Activated naive CD4-positive, alpha-beta T cell treated with anti-CD3 and anti-CD28 coated beads, Interleukin-2, amount 50 U/mL, for 24 hours (primary cell): ENCODE results near the gene RAB11FIP3.

ENCODE experiments used
- H3K27ac Mint-ChIP-seq: one replicate; pipeline ENCODE4 v1.8.0; 2021; ENCODE audit warnings: mild to moderate bottlenecking, mixed read lengths
- H3K27me3 Mint-ChIP-seq: one replicate; pipeline ENCODE4 v1.8.0; 2021; ENCODE audit warnings: mixed read lengths
- H3K36me3 Mint-ChIP-seq: one replicate; pipeline ENCODE4 v1.8.0; 2021; ENCODE audit warnings: mixed read lengths
- H3K4me1 Mint-ChIP-seq: one replicate; pipeline ENCODE4 v1.8.0; 2021; ENCODE audit warnings: mixed read lengths
- H3K4me3 Mint-ChIP-seq: one replicate; pipeline ENCODE4 v1.8.0; 2021; ENCODE audit warnings: mild to moderate bottlenecking, mixed read lengths
- H3K9me3 Mint-ChIP-seq: one replicate; pipeline ENCODE4 v1.8.0; 2021; ENCODE audit warnings: mixed read lengths

Gene RAB11FIP3

DNA sequence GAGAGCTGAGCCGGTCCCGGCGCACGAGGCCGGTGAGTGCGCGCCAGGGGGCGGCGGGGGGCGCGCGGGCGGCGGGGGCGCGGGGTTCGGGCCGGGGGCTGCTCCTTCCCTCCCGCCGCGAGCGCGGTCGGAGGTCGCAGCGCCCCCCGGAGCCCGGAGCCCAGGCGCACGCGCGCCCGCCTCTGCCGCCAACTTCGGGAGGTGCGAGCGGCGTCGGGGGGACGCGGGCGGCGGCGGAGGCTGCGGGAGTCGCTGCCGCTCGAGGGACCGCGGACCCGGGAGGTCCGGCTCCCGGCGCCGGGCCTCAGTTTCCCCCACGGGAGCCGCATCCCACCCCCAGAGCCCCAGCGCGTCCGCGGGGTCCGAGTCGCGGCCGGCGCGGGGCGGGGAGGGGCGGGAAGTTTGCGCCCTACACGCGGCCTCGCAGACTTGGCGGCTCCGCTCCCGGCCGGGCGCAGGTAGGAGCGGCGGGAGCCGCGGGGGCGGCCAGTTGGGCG lies 134.8 kb downstream of the RAB11FIP3 start, which contains the start of gene PRR35:
Gene PRR35 (plus strand): TSS at position 191 of the 497 bp plus-strand sequence. CDS start 2,901 bp downstream, outside the sequence.
- Mint-ChIP-seq H3K27me3 (peaks cover 4% of the 10 kb centered on the region), H3K36me3 (no peaks in the 10 kb centered on the region), H3K4me1 (no peaks in the 10 kb centered on the region), H3K9me3 (no peaks in the 10 kb centered on the region), H3K4me3 (peak within 1 kb of the TSS; percentile 19), H3K27ac (no peak within 1 kb of the TSS)

DNA sequence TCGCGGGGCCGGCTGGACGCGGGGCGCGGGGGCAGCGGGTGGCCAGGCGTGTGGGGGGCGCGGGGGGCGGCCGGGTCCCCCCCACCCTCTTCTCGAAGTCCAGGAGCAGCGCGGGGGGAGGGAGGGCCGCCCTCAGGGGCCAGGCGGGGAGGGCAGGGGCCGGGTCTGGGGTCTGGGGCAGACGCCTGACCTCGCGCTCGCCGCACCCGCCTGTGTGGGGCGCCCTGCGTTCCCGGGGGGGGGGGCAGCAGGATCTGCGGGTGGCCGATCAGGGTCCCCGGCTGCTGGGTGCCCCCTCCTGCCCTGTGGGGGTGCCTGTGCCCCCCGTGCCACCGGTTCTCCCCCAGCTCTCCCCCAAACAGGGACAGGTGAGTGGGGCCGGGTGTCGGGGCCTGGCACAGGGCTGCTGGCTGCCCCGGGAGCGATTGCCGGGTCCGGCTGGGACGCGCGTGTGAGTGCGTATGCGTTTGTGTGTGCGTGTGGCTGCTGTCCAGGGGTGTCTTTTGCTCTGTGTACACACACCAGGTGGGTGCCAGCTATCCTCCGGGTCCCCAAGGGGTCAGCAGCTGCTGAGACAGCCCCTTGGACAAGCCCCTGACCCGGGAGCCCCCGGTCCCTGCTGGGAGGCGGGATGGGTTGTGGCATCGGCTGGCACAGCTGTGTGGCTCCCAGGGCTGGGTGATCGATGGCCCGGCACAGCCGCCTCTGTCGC lies 135.4 kb downstream of the RAB11FIP3 start:
- H3K27ac Mint-ChIP-seq = no peak overlapping the region
- peaks cover 4% of the 10 kb centered on the region for H3K27me3 Mint-ChIP-seq
- H3K36me3 Mint-ChIP-seq = no peaks in the 10 kb centered on the region
- no peaks in the 10 kb centered on the region for H3K9me3 Mint-ChIP-seq
- H3K4me1 Mint-ChIP-seq = no peaks in the 10 kb centered on the region
- no peak overlapping the region for H3K4me3 Mint-ChIP-seq

DNA sequence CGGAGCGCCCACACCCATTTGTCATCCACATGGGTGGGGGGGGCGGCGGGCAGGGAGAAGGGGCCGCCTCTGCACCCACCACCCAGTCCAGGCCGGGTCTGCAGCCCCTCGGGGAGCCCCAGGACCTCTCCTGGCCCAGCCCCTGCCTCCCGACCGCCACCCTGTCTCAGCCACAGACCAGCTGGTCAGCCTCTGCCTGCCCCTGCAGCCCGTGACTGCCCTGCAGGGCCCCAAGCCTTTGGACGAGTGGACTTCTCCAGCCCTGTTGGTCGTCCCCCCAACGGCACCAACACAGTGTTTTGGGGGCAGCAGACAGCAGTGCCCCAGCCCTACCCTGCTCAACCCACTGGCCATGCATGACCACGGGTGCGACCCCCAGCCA lies 136.0 kb downstream of the RAB11FIP3 start:
- H3K9me3 Mint-ChIP-seq = no peaks in the 10 kb centered on the region

DNA sequence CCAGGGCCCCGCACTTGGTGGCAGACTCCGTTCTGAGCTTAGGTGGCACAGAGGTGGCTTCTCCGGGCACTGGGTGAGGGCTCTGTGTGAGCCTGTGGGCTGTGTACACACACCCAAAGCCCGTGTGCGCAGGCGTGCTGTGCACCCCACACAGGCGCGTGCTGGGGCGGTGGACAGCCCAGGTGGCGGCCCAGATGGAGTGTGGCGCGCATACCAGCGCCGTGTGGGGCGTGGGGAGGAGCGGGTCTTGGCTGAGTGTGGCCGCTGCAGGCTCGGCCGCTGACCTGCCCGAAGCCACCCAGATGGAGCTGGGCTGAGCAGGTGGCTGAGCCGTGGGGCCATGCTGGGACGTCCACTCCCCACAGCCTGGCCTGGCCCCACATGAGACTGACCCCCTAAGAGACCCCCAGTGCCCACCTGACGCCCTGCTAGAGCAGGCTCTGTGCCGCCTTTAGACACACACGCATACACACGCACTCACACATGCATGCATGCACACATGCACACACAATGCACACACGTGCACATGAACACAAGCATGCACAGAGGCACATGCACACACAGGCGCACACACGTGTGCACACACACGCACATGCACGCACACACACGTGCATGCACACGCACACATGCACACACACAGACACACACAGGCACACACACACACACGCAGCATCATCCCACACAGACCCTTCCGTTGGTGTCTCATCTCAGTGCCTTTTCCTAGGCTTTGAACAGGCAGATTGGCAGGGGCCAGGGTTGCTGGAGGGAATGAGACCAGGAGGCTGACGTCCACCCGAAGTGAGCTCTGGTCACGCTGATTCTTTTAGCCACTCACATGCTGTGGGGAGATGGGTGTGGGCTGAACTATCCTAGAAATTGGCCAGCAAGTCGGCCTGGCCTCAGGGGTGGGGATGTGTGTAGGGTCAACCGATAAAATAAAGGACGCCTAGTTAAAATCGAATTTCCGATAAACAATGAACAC lies 136.8 kb downstream of the RAB11FIP3 start:
- Mint-ChIP-seq H3K27me3 (peaks cover 4% of the 10 kb centered on the region), H3K9me3 (no peaks in the 10 kb centered on the region), H3K36me3 (no peaks in the 10 kb centered on the region), H3K4me3 (peak overlapping the region; percentile 37), H3K27ac (no peak overlapping the region), H3K4me1 (peaks cover 8% of the 10 kb centered on the region)

More for the DNA sequence above, 136.0 kb downstream of the RAB11FIP3 start:
- Mint-ChIP-seq H3K36me3 (no peaks in the 10 kb centered on the region), H3K27ac (no peak overlapping the region), H3K27me3 (peaks cover 4% of the 10 kb centered on the region), H3K4me3 (no peak overlapping the region), H3K4me1 (peaks cover under 1% of the 10 kb centered on the region)

DNA sequence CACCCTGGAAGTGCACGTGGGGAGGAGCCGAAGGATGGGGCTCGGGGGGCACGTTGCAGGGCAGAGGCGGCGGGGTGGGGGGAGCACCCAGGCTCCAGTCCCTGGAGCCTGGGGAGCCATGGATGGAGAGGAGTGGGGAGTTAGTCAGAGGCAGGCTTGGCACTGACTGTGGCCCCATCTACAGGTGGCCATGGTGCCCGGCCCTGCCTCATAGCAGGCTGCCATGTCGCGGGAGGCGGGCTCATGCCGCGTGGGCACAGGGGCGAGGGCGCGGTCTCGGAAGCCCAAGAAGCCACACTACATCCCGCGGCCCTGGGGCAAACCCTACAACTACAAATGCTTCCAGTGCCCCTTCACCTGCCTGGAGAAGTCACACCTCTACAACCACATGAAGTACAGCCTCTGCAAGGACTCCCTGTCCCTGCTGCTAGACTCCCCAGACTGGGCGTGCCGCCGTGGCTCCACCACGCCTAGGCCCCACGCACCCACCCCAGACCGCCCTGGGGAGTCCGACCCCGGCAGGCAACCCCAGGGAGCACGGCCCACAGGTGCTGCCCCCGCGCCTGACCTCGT lies 137.7 kb downstream of the RAB11FIP3 start:
- peaks cover 4% of the 10 kb centered on the region for H3K27me3 Mint-ChIP-seq
- peaks cover 9% of the 10 kb centered on the region for H3K4me1 Mint-ChIP-seq
- H3K27ac Mint-ChIP-seq = no peak overlapping the region
- no peaks in the 10 kb centered on the region for H3K9me3 Mint-ChIP-seq
- no peaks in the 10 kb centered on the region for H3K36me3 Mint-ChIP-seq
- H3K4me3 Mint-ChIP-seq = no peak overlapping the region

DNA sequence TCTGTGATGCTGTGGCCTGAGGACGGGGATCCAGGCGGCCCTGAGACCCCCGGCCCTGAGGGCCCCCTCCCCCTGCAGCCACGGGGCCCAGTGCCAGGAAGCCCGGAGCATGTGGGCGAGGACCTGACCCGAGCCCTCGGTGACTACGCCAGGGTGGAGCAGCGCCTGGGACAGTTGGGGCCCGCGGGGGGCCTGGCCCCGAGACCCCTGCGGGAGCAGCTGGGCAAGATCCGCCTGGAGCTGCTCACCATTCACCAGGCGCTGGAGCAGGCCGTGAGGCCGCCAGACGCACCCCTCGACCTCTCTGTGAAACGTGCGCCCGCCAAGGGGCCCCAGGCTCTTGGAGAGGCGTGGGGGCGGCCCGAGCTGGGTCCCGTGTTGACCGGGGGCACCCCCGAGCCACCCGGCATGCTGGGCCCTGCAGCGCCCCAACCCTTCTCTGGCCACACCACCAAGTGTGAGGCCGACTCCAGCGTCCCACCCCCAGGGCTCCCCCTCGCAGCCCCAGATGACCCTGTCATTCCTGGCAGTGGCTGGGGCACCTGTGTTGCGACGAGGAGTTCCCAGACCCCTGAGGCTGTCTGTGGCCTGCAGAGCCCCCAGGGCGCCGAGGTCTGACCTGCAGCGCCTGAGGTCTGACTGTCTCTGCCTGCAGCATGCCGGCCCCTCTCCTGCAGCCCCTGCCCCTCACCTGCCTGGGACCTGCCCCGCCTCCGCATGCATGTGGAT lies 139.4 kb downstream of the RAB11FIP3 start:
- H3K4me3 Mint-ChIP-seq = no peak overlapping the region
- no peaks in the 10 kb centered on the region for H3K27me3 Mint-ChIP-seq
- no peaks in the 10 kb centered on the region for H3K36me3 Mint-ChIP-seq
- no peak overlapping the region for H3K27ac Mint-ChIP-seq
- peaks cover 16% of the 10 kb centered on the region for H3K4me1 Mint-ChIP-seq
- no peaks in the 10 kb centered on the region for H3K9me3 Mint-ChIP-seq

DNA sequence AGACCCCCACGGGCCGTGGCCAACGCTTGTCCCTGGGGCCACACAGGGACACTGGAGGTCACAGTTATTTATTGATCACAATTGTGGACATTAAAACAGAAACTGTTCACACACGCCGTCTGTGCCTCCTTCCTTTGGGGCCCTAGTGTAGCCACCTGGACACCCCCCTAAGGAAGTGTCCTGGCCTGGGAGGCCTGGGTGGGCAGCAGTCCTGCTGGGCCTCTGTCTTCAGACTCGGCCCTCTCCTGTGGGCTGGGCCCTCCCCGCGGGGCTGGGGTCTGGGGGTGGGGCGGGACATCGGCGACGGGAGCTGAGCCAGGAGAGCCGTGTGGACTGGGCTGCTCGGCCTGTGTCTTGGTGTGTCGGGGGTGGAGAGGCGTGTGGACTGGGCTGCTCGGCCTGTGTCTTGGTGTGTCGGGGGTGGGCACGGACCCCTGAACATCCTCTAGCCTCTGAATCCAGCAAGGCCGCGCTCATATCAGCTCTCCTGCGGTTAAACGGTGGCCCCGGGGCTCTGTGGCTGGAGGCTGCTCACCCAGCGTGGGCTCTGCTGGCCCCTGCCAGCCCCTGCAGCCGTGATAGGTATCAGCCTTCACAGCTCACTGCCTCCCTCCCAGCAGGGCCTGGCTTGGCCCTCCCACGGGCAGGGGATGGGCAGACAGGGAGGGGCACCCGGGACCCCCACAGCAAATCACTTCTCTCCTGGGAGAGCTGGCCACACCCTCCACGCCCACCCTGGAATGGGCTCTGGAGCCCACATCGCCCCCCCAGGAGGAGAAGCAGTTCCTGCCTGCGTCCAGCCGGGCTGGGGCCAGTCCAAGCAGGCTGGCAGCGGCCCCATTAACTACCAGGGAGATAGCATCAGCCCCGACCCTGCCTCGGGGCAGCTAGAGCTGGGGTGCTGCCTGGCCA lies 140.2 kb downstream of the RAB11FIP3 start:
- H3K36me3 Mint-ChIP-seq = no peaks in the 10 kb centered on the region
- H3K27me3 Mint-ChIP-seq = no peaks in the 10 kb centered on the region
- peaks cover 17% of the 10 kb centered on the region for H3K4me1 Mint-ChIP-seq
- no peaks in the 10 kb centered on the region for H3K9me3 Mint-ChIP-seq
- no peak overlapping the region for H3K27ac Mint-ChIP-seq
- H3K4me3 Mint-ChIP-seq = no peak overlapping the region

DNA sequence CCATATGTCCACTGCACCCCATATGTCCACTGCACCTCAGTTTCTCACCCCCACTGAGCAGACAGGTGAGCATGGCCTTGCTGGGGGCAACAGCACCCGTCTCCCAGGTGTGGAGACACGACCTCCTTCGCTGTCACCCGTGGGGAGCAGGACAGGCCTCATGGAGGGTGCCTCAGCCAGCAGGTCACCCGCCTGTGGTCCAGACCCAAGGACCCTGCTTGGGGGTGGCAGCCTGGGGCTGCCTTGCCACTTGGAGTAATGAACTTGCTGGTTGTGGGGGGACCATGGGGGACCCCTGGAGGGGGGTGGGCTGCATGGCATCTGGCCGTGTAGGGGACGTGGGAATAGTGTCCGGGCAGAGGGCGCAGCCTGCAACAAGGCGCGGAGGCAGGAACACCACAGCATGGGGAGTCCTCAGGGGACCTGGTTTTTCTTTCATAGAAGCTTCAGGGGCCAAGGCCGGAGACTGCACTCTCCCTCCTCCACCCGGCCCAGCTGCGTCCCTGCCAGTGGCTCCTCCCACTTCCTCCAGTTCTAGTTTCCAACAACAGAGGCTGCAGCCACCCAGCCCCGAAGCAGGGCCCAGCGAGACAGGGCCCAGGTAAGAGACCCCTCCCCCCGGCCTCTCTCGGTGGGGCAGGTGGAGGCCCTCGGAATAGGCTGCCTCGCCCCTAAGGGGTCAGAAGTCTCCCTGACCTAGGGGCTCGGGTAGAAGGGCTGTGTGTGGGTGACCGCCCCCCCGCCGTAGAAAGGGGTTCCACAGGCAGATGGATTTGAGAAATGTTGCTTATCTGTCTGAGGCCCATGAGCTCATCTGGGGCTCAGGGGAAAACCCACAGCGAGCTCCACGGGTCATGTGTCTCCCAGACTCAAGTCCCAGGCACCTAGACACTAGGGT lies 141.3 kb downstream of the RAB11FIP3 start, which contains the start of gene NHLRC4:
Gene NHLRC4 (plus strand): TSS at position 531 of the 898 bp plus-strand sequence. CDS start 1,043 bp downstream, outside the sequence.
- H3K27ac Mint-ChIP-seq = peak within 1 kb of the TSS; percentile 82

DNA sequence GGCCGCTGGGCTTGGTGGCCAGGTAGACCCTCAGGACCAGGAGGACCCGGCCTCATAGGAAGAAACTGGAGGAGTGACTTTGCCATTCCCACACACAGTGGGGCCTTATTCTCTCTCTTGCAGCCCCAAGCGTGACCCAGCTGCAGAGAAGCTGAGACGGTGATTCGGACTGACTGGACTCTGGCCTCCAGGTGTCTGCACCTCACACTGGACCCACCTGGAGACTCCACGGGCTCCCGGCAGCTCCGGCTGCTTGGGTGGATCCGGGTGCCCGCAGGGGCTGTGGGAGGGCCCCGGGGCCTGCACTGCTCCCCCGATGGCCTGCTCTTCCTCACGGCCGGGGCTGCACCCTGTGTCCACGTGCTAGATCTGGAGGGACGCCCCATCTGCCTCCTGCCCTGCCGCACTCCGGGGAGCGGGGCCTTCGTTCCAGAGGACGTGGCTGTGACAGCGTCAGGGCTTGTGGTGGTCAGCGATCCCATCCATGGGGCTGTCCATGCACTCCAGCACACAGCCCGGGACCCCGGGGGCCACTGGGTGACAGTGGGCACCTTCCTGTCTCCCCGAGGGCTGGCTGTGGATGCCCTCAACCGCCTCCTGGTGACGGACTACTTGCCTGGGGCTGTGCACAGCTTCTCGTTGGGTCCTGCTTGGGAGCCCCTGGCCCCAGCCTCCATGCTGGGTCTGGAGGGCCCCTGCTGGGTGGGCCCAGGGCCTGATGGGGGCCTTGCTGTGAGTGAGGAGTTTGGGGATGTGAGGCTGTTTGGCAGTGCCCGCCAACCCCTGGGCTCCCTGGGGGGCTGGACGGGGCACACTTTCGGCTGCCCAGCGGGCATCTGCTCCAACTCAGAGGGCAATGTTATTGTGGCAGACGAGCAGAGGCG lies 142.2 kb downstream of the RAB11FIP3 start:
- H3K27me3 Mint-ChIP-seq = no peaks in the 10 kb centered on the region

More for the DNA sequence above, 141.3 kb downstream of the RAB11FIP3 start, which contains the start of gene NHLRC4:
- Mint-ChIP-seq H3K9me3 (no peaks in the 10 kb centered on the region), H3K4me3 (peak within 1 kb of the TSS; percentile 74), H3K4me1 (peaks cover 27% of the 10 kb centered on the region), H3K27me3 (no peaks in the 10 kb centered on the region), H3K36me3 (no peaks in the 10 kb centered on the region)

DNA sequence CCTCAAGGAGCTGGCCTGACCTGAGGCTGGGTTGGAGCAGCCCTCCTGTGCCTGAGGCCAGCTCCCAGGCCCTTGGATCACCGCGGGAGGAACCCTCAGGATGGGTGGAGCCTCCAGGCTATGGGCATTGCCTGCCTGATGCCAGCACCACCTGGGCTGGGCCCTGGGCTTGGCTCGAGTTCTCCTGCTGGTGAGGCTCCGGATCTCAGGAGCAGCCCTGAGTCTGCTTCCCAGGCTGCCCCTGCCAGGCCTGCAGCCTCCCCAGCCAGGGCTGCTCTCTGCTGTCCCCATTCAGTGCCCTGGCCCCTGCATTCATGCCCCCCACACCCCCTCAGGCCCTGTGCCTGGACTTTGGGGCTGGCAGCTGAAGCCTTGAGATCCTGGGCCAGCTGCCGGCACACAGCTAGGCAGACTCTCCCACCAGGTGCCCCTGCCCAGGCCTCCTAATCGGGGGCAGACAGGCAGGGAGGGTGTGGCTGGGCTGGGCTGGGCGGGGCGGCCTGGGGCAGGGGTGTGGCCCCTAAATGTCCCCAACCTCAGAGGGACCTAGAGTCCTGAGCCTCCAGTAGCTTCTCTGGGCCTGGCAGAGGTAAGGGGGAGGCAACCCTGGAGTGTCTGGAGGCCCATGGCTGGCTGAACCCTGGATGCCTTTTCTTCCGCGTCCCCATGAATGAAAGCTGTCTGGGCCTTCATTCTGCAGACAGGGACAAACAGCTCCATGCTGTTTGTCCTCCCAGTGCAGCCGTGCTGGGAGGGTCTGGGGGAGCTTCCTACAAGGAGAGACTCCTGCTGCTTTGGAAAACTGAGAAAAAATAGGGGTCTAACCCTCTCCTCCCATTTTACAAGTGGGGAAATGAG lies 143.2 kb downstream of the RAB11FIP3 start:
- no peaks in the 10 kb centered on the region for H3K27me3 Mint-ChIP-seq
- no peaks in the 10 kb centered on the region for H3K36me3 Mint-ChIP-seq
- H3K4me1 Mint-ChIP-seq = peaks cover 31% of the 10 kb centered on the region
- no peaks in the 10 kb centered on the region for H3K9me3 Mint-ChIP-seq
- H3K4me3 Mint-ChIP-seq = peak overlapping the region; percentile 88
- H3K27ac Mint-ChIP-seq = peak overlapping the region; percentile 86

More for the DNA sequence above, 142.2 kb downstream of the RAB11FIP3 start:
- Mint-ChIP-seq H3K4me1 (peaks cover 31% of the 10 kb centered on the region), H3K9me3 (no peaks in the 10 kb centered on the region), H3K4me3 (peak overlapping the region; percentile 74), H3K36me3 (no peaks in the 10 kb centered on the region), H3K27ac (peak overlapping the region; percentile 82)

DNA sequence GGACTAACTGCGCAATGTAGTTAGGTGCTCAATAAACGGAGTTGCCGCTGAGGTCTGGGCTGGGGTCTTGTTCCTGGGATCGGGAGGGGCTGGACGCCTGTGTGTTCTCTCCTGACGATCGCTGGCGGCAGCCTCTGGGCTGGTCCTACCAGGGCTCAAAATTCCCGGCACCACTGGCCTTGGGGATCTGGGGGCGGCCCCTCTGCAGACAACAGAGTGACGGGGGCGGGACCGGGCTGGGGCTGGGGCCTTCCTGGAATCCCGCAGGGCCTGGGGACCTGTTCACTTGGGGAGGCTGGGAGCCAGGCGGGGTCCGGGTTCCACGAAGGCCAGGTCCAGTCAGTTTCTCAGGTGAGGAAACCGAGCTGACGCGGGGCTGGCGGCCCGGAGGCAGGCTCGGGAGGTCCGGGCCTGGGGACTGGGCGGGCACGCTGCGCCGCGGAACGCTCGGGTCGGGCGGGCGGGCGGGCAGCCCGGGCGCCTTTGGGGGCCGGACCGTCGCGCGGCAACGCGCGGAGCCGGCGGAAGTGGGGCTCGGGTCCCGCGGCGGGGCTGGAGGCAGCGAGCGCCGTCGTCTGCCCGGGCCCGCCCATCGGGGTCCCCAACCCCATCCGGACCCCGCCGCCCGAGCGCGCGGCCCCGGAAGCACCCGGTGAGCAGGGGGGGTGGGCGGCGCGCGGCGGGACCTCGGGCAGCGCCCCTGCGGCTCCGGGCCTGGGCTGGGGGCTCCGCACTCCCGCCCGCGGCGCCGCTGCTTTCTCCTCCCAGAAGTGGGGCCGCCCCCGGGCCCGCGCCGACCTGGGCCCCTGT lies 144.2 kb downstream of the RAB11FIP3 start, which contains the start of gene PIGQ:
Gene PIGQ (plus strand): TSS at position 524 of the 810 bp plus-strand sequence. CDS start 4,107 bp downstream, outside the sequence.
- H3K27me3 Mint-ChIP-seq = no peaks in the 10 kb centered on the region
- H3K4me1 Mint-ChIP-seq = peaks cover 31% of the 10 kb centered on the region
- no peaks in the 10 kb centered on the region for H3K36me3 Mint-ChIP-seq
- H3K4me3 Mint-ChIP-seq = peak within 1 kb of the TSS; percentile 88
- H3K9me3 Mint-ChIP-seq = no peaks in the 10 kb centered on the region
- peak within 1 kb of the TSS; percentile 86 for H3K27ac Mint-ChIP-seq
